Measurements from ENCODE around the gene HSD11B2.

DNA sequence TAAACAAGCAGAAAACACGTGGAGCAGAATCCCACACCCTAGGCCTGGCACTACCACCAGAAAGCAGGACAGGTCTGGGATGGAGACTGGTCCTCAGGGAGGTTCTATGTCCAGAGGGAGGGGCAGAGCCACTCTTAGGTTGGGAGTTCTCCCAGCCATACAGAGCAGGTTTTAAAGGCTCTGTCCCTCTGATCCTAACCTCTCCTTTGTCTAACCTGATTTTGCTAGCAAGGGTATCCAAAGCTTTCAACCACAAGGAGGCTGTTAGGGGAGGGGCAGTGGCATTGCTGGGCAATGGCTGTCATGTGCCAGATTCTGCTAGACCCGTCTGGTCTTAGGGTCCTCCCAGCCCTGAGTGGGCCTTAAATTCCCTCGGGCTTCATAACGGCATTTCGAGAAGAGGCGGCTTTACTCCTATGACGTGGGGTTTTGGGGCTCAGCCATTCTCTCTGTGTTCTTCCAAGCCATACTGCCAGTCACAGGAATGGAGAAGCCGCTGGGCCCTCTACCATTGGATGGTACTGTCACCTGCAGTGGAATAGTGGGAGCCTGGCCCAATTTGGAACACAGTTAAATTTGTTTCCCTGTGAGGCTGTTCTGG is 43.3 kb upstream of the HSD11B2 start:
- TF ChIP-seq, protein P1, sequence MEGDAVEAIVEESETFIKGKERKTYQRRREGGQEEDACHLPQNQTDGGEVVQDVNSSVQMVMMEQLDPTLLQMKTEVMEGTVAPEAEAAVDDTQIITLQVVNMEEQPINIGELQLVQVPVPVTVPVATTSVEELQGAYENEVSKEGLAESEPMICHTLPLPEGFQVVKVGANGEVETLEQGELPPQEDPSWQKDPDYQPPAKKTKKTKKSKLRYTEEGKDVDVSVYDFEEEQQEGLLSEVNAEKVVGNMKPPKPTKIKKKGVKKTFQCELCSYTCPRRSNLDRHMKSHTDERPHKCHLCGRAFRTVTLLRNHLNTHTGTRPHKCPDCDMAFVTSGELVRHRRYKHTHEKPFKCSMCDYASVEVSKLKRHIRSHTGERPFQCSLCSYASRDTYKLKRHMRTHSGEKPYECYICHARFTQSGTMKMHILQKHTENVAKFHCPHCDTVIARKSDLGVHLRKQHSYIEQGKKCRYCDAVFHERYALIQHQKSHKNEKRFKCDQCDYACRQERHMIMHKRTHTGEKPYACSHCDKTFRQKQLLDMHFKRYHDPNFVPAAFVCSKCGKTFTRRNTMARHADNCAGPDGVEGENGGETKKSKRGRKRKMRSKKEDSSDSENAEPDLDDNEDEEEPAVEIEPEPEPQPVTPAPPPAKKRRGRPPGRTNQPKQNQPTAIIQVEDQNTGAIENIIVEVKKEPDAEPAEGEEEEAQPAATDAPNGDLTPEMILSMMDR (IDR thresholded peaks at IDR 0.05; ENCODE audit: poor library complexity), result no peak
- TF ChIP-seq EZH2 (IDR thresholded peaks at IDR 0.05; ENCODE audit: borderline replicate concordance), result no peak
